H7 (cell line): ENCODE results near the gene SLC22A3. TPM values are rescaled to one million over a fixed set of nuclear protein-coding genes. Genes with fewer than 3 reads are reported as not detected.

Experiments used
- DNase-seq: peaks from one replicate; pipeline ENCODE4 v3.0.0; 2012
- H3K27me3 ChIP-seq: 2 replicates; pipeline ENCODE4 v1.6.0; 2011; ENCODE audit warnings: mild to moderate bottlenecking, low read length; ENCODE audit not compliant: control insufficient read depth, insufficient read depth
- H3K36me3 ChIP-seq: replicated peaks from 2 replicates; pipeline ENCODE4 v1.5.1; 2011; ENCODE audit warnings: low read length; ENCODE audit not compliant: control insufficient read depth, insufficient read depth
- H3K4me3 ChIP-seq: 2 replicates; pipeline ENCODE4 v1.5.1; 2011; ENCODE audit warnings: low read depth, mild to moderate bottlenecking, control low read depth, low read length, moderate library complexity; ENCODE audit not compliant: insufficient read depth
- total RNA-seq: library from RNA; depleted of rRNA; stranded (reverse); fragments of >200 nt; shearing (Covaris generic); gene quantifications from 2 replicates; pipeline ENCODE4 v1.2.3, GENCODE V29; 2014

SLC22A3 gene
- total RNA-seq, 1 experiment from 2014 or later, result 23.9 TPM

DNA sequence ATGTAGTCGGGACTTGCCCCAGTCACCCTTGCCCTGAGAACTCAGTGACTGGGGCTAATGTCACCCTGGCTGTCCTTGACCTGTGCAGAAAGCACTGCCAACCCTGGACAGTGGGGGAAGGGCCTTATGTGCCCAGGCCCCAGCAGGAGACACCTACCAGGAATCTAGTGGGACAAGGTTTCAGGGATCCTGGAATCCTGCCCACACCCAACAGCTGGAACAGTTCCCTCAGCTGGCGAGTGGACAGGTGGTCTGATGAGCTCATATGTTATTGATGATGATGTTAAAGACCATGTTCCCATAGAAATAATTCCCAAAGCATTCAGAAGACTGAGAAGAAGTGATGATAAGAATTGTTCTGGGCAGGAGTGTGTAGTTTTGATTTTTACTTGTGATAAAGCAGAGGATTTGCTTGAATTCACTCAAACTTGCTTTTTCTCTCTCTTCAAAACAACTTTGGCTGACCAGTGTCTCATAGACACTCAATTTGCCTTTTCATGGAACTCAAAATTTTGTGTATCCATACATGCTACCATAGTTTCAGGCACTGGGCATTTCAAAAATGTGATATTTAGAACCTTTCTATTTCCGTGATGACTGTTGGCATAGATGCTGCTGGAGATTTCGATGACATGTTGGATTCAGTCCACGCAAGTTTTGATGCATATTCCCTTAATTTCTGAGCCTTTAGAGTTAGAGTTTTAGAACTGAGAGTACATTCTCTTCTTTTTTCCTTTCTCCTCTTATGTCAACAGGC, 79.3 kb downstream of the SLC22A3 start:
- no peak for DNase-seq
- Histone ChIP-seq H3K27me3 (no peaks in the 10 kb centered on the region), H3K36me3 (no peaks in the 10 kb centered on the region), H3K4me3 (no peak overlapping the region)

DNA sequence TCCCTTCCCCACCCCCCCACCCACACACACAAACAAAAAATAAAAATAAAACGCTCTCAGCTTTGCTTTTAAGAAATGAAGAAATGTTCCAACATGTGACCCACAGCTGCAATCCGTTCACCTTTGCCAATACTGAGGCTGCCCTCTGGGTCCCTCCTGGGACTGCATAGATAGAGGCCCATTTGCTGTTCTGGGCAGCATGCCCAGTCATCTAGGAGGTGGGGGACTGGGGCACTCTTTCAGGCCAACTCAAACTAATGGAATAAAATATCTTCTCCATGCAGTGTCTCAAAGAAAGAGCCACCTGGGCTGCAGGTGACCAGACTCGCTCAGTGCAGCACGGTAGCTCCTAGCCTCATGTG, 79.9 kb downstream of the SLC22A3 start:
- Histone ChIP-seq H3K4me3 (no peak overlapping the region), H3K27me3 (no peaks in the 10 kb centered on the region), H3K36me3 (no peaks in the 10 kb centered on the region)
- DNase-seq, result no peak

DNA sequence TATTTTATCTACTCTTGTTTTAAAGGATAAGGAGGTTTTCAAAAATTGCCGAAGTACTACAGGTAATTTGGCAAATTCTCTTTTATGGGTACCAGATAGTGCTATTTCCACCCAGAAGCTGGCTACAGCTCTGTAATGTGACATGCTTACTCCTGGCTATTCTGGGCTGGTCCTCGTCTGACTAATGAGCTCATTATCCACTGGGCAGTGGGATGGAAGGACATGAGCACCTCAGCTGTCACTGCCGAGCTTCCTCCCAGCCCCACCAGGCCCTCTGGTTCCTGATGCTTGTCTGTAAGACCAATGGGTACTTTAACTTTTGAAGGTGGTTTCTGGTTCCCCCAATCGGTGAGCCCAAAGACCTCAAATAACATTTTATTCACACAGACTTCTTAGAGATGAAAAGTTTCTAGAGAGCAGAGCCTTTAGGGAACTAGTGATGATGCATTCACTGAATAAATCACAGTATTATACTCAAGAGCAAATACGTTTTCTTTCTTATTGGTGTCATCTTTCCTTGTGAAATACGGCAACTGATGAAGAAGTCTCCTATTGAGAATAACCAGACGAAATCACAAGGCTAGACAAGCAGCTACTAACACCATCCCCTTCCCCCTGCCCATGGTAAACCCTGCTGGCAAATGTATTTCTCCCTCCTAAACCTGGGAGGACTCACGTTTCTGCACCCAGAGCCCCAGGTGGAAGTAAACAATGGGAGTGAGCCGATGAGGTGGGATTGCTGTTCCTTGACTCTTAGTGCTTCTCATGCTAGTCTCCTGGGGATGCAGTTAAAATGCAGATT, 80.8 kb downstream of the SLC22A3 start:
- H3K36me3 ChIP-seq, result no peaks in the 10 kb centered on the region
- no peaks in the 10 kb centered on the region for H3K27me3 ChIP-seq
- no peak overlapping the region for H3K4me3 ChIP-seq
- DNase-seq, result peak; percentile 44

DNA sequence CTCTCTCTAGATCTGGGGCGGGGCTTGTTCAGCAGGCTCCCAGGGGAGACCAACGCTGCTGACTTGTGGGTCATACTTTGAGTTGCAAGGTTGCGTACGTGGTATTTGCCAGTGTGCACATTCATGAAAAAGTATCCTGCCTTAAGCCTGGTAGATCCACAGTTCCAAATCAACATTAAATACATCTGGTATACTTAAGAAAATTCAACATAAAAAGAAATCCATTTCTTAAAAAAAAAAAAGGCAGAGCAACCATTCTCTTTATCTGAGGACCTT, 81.4 kb downstream of the SLC22A3 start:
- Histone ChIP-seq H3K27me3 (no peaks in the 10 kb centered on the region), H3K4me3 (no peak overlapping the region), H3K36me3 (no peaks in the 10 kb centered on the region)
- no peak for DNase-seq

DNA sequence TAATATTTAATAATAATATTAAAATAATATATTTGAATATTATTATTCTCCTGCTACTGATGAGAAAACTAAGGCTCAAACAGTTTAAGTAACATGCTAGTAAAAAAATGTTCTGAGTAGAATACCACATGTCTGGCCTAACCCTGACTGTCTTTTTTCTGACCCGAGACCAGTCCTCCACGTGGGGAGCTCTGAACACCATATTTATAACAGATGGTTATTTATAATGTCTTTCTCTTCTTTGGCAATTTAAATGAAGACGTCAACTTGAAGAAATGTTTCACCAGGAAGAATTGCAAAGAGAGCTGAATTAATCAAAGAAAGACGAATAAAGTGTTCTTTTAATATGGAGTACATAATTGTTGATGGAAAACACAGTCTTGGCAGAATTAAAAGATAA, 82.0 kb downstream of the SLC22A3 start:
- H3K27me3 ChIP-seq, result no peaks in the 10 kb centered on the region
- H3K36me3 ChIP-seq, result no peaks in the 10 kb centered on the region
- H3K4me3 ChIP-seq, result no peak overlapping the region

DNA sequence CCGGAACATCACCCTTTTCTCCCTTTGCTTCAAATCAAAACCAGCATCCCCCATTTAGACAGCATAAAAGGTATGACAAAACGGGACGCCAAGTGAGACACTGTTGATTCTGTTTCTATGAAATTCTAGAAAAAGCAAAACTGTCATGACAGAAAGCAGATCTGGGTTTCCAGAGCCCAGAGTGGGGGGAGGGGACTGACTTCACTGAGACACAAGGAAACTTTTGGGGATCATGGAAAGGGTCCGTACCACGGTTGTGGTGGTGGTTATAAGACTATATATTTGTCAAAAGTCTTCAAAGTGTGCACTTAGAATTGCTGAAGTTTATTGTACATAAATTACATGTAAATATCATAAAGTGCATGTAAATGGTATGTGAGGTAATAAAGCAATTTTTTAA, 82.6 kb downstream of the SLC22A3 start:
- H3K4me3 ChIP-seq, result no peak overlapping the region
- no peaks in the 10 kb centered on the region for H3K27me3 ChIP-seq
- no peak for DNase-seq
- no peaks in the 10 kb centered on the region for H3K36me3 ChIP-seq

More for the DNA sequence above, 82.0 kb downstream of the SLC22A3 start:
- no peak for DNase-seq

DNA sequence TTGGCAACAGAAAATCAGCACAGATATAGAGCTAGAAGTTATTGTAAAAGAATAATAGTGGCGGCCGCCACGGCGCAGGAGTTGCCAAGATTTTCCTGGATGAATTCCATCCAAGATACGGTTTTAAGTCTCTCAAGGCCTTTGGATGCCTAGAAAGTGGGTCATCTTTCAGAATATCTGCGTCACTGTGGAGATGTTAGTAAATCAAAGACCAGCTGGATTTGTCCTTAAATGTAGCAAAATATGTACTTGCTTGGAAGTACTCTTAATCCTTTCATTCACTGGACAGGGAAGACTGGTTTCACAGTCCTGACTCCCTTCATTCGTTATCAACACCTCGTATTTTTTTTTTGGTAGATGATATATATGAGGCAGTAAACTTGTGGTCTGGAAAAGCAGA, 83.0 kb downstream of the SLC22A3 start:
- Histone ChIP-seq H3K4me3 (no peak overlapping the region), H3K27me3 (no peaks in the 10 kb centered on the region), H3K36me3 (no peaks in the 10 kb centered on the region)
- DNase-seq, result no peak

DNA sequence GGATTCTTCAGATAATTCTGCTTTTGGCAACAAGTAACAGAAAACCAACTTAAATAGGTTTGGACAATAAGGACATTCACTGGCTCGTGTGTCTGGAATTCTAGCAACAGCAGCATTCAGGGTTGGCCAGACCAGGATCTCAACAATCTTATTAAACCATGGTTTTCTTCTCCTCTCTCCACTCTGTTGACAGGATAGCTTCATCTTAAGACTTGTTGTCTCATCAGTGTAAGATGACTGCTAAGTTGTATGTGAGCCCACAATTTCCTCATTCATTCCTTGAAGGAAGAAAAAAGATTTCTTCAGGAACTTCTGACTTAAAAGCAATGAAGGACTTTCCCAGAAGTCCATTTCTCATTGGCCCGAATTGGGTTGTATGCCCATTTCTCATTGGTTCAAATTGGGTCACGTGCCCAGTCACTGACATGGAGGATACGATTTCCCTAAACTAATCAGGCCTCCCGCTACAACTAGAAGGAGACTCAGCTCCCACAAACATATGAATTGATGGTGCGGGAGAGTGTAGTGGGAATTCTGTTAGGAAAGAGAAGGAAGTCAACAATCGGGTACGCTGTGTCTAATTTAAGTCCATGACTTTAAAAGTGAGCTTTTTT, 83.7 kb downstream of the SLC22A3 start:
- no peak overlapping the region for H3K4me3 ChIP-seq
- no peaks in the 10 kb centered on the region for H3K27me3 ChIP-seq
- H3K36me3 ChIP-seq, result no peaks in the 10 kb centered on the region
- no peak for DNase-seq

DNA sequence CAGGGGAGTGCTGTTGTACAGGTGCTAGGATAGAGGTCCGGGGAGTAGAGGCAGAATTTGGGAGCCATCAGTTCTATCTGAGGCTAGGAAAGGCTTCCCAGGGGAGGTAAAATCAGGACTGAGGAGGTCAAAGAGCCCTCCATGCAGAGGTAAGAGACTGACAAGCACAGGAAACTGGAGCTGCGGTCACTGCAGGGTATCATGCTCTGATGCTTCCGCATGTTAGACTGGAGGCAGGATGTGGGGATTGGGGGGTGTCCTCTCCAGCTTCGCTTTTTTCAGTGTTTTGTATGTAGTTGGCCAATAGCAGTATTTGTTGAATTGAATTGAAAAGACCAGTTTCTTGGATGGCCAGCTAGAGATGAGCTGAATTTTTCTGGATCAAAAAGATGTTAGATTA, 87.8 kb downstream of the SLC22A3 start:
- no peak for DNase-seq
- Histone ChIP-seq H3K36me3 (no peaks in the 10 kb centered on the region), H3K27me3 (no peaks in the 10 kb centered on the region), H3K4me3 (no peak overlapping the region)

DNA sequence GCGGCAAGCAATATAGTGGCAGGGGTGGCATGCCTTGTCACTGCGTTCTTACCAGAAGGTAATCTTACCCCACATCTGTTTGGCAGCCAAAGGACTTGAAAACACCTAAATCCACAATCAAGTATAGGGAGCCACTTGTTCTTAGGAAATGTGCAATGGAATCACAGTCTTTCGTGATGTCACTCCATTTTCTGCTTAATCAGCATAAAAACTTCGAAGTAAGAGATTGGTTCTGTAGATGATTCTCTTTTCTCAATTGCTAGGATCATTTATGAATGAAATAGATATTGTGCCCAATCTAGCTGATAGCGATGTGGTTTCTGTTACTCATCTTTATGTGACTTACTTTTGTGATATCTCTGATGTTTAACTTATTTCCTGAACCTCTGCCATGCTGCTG, 89.0 kb downstream of the SLC22A3 start:
- no peaks in the 10 kb centered on the region for H3K27me3 ChIP-seq
- no peaks in the 10 kb centered on the region for H3K36me3 ChIP-seq
- no peak overlapping the region for H3K4me3 ChIP-seq
- DNase-seq, result no peak

DNA sequence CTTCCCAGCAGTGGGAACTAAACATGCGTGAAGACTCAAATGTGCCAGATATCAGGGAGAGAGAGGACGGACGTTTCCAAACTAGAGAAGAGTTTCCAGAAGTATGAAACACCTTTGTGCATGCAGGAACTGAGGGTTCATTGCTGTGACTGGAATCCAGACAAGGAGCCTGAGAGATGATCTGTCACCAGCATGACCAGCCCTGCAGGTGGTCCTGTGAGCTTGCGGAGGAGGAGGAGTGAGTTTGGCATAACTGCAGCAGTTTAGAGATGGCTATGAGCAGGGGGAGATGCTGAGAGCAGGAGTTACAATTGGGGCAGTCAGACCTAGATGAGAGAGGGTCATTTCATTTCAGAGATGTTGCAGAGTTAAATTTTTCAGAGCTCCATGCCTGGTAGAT, 89.6 kb downstream of the SLC22A3 start:
- H3K36me3 ChIP-seq, result no peaks in the 10 kb centered on the region
- no peak for DNase-seq
- no peaks in the 10 kb centered on the region for H3K27me3 ChIP-seq
- no peak overlapping the region for H3K4me3 ChIP-seq

DNA sequence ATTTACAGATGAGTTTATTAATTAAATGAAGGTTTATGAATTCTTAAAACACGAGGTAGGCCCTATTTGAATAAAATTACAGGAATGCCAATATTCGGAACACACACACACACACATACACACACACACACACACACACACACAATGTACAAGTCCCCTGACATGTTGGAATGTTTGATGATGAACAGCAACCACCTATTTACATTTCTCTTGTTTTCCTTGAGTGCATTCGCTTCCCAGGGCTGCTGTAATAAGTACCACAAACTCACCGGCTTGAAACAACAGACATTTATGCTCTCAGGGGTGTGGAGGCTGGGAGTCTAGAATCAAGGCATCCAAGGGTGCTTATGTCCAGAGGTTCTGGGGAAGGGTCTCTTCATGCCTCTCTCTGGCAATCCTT, 90.3 kb downstream of the SLC22A3 start:
- DNase-seq, result no peak
- no peak overlapping the region for H3K4me3 ChIP-seq
- H3K27me3 ChIP-seq, result no peaks in the 10 kb centered on the region
- no peaks in the 10 kb centered on the region for H3K36me3 ChIP-seq

DNA sequence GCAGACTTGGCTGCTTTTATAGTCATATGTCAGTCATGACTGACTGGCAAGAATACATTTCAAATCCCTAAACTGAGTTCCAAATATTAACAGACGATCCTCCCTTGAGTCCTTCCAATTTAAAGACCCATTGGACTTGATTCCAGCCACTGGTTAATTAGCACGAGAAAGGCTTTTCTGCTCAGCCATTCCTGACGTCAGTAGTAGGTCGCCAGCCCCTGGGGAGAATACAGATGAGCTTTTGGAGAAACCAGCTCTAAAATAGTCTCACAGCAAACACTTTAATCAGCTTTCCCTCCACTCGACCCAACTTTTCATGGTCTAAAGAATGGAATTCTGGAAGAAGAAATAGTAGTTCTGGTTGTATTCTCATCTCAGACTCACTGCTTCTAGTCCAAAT, 91.6 kb downstream of the SLC22A3 start:
- Histone ChIP-seq H3K36me3 (no peaks in the 10 kb centered on the region), H3K27me3 (no peaks in the 10 kb centered on the region), H3K4me3 (no peak overlapping the region)
- peak; percentile 45 for DNase-seq

DNA sequence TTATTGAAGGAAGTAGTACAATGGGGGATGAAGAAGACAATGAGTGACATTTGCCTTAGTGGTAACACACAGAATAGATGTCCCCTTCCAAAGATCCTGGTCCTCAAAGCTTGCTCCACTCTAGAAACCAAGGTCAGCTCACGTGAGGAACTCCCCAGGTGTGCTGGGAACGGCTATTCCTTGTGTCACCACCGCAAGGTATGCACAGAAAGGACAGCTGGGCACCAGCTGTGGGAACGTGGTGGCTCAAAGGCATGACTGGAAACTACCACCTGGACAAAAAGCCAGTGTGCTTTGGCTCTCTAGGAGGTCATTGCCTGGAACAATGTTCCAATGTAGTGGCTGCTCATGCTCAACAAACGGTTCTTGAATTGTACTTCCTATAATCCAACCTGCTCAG, 94.0 kb downstream of the SLC22A3 start:
- no peak for DNase-seq
- Histone ChIP-seq H3K27me3 (no peaks in the 10 kb centered on the region), H3K36me3 (no peaks in the 10 kb centered on the region), H3K4me3 (no peak overlapping the region)

DNA sequence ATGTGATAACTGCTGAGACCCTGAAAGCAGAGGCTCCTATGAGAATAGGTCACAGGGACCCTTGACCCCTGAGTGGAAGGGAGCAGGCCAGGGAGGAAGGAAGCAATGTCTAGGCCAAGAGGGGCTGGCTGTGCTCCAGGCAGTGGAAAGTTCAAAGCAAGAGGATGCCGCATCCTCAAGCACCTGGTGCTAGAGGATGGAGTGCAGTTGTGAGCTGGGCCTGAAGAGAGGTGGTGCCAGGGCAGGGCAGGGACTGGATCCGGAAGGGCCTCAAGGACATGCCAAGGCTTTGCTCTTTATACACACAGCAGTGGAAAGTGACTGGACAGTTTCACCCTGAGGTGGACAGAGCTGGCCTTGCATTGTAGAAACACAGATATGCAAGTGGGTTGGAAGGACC, 97.0 kb downstream of the SLC22A3 start:
- Histone ChIP-seq H3K27me3 (no peaks in the 10 kb centered on the region), H3K36me3 (no peaks in the 10 kb centered on the region), H3K4me3 (no peak overlapping the region)
- no peak for DNase-seq
